Measurements from ENCODE around the gene ROS1. TPM values are rescaled to one million over a fixed set of nuclear protein-coding genes. Genes with fewer than 3 reads are reported as not detected.

Gene ROS1
- total RNA-seq, 1 donor from 2014 or later, result 163 TPM

DNA sequence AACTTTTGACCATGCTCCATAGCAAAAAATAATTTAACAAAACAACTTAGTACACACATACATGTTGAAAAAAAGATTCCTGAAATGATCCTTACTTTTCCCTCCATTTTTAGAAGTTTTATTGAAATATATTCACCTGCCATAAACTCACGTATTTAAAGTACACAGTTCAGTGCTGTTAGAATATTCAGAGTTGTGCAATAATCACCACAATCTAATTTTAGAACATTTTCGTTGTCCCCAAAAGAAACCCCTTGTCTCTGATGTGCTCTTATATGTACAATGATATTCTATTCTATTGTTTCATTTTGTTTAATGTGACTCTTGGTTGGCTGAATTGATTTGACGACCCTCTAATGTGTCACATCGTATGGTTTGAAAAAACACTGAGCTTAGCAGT, 15.9 kb downstream of the ROS1 start:
- intact Hi-C loops (cut with DNase I), result no loop called here
- Histone ChIP-seq H3K9me3 (no peaks in the 10 kb centered on the region), H3K4me3 (no peak overlapping the region), H3K27ac (no peak overlapping the region), H3K4me1 (no peaks in the 10 kb centered on the region), H3K36me3 (no peaks in the 10 kb centered on the region), H3K27me3 (peaks cover 4% of the 10 kb centered on the region)
- ATAC-seq (no peak), DNase-seq (no peak)
- TF ChIP-seq CTCF (IDR thresholded peaks at IDR 0.05), result no peak

DNA sequence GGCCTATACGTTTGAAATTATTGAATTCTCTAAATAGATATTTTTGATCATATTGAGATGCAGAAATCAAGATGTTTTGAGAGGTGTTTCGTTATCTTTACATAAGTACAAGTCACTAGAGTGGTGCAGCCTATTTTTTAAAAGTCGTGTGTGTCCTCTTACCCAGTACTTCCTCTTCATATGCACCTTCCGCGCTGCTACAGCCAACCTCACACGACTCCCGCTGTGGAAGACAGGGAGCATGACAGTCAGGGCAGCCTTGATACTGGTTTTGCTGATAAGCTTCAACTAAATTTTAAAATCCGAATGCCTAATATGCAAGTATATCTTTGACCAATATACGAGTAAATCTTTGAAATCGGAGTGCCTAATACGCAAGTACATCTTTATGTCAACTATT, 16.3 kb downstream of the ROS1 start:
- DNase-seq (no peak), ATAC-seq (no peak)
- H3K4me3 ChIP-seq, result no peak overlapping the region
- TF ChIP-seq CTCF (IDR thresholded peaks at IDR 0.05), result no peak
- no peaks in the 10 kb centered on the region for H3K4me1 ChIP-seq
- H3K27me3 ChIP-seq, result peaks cover 4% of the 10 kb centered on the region
- H3K27ac ChIP-seq, result no peak overlapping the region
- no peaks in the 10 kb centered on the region for H3K36me3 ChIP-seq
- intact Hi-C loops (cut with DNase I), result no loop called here
- H3K9me3 ChIP-seq, result no peaks in the 10 kb centered on the region

DNA sequence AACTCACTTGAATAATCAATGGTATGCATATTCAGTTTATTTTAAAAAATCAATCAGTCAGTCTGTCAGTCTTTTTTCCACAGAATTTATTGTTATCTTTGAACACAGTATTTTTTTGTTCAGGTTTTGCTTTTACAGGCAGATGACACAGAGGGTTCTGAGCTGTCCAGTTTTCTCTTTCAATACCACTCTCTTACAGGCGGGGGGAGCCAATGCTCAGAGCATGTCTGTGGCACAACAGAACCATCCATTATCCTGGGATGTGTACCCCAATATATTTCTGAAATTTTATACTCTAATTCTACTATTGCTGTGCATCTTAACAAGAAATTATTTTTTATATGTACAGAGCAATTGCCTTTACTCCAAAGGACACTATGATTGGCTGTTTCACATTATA, 21.2 kb downstream of the ROS1 start:
- ATAC-seq (no peak), DNase-seq (no peak)
- TF ChIP-seq CTCF (IDR thresholded peaks at IDR 0.05), result no peak
- H3K36me3 ChIP-seq, result no peaks in the 10 kb centered on the region
- no peak overlapping the region for H3K4me3 ChIP-seq
- H3K9me3 ChIP-seq, result no peaks in the 10 kb centered on the region
- no peaks in the 10 kb centered on the region for H3K4me1 ChIP-seq
- H3K27ac ChIP-seq, result no peak overlapping the region
- intact Hi-C loops (cut with DNase I), result no loop called here
- H3K27me3 ChIP-seq, result no peaks in the 10 kb centered on the region

DNA sequence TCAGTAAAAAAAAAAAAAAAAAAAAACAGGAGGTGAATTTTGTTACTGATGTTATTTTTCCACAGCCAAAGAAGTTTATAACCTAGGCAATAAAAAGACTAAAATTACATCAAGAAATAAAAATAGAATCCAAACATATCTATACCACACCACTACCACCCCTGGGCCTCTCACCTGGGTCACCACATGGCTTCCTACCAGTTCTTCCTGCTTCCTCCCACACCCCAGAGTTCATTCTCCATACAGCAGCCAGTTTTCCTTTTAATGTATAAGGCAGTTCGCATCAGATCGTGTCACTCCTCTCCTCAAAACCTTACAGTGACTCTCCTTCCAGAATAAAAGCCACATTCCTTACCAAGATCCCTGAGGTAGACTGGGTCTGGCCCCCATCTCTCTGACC, 23.9 kb downstream of the ROS1 start:
- Histone ChIP-seq H3K27ac (no peak overlapping the region), H3K36me3 (no peaks in the 10 kb centered on the region), H3K27me3 (no peaks in the 10 kb centered on the region), H3K4me3 (no peak overlapping the region), H3K9me3 (no peaks in the 10 kb centered on the region), H3K4me1 (no peaks in the 10 kb centered on the region)
- intact Hi-C loops (cut with DNase I), result no loop called here
- DNase-seq, result no peak
- ATAC-seq, result no peak
- TF ChIP-seq CTCF (IDR thresholded peaks at IDR 0.05), result no peak

DNA sequence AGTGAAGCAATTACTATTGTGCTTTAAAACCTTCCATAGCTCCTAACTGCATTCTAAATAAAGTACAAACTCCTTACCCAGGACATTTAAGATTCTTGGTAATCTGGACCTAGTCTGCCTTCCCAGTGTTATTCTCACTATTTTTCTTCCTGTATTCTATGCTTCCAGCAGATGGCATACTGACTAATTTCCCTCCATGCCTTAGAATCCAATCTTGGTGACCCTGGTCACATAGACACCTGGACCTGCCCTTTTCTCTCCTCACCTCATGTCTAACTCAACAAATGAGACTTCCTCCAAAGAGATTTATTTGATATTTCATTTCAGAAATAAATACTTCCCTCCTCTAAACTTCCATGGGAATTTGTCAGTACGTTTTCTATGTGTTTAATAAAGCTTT, 25.8 kb downstream of the ROS1 start:
- Histone ChIP-seq H3K9me3 (no peaks in the 10 kb centered on the region), H3K36me3 (no peaks in the 10 kb centered on the region), H3K27ac (no peak overlapping the region), H3K4me3 (no peak overlapping the region), H3K4me1 (no peaks in the 10 kb centered on the region), H3K27me3 (no peaks in the 10 kb centered on the region)
- intact Hi-C loops (cut with DNase I), result no loop called here
- peak; percentile 19 for ATAC-seq
- no peak for DNase-seq
- no peak for TF ChIP-seq CTCF (IDR thresholded peaks at IDR 0.05)

- H3K4me1 ChIP-seq, result no peaks in the 10 kb centered on the region
- DNase-seq, result no peak
- no peak for TF ChIP-seq CTCF (IDR thresholded peaks at IDR 0.05)
- no peaks in the 10 kb centered on the region for H3K36me3 ChIP-seq
- no peaks in the 10 kb centered on the region for H3K9me3 ChIP-seq
- intact Hi-C loops (cut with DNase I), result no loop called here
- ATAC-seq, result no peak
- H3K27me3 ChIP-seq, result no peaks in the 10 kb centered on the region
- H3K27ac ChIP-seq, result no peak overlapping the region
- H3K4me3 ChIP-seq, result no peak overlapping the region
Measured at GRCh38 chr6:117399126-117399525, 26.6 kb downstream of the ROS1 start.
